ENCODE data around the gene XG. TPM values are rescaled to one million over a fixed set of nuclear protein-coding genes. Genes with fewer than 3 reads are reported as not detected.

The XG gene
- total and polyA plus RNA-seq, 2 of the 4 experiments (the other 2 are of a cell fraction) = under 0.01 TPM; not detected in 1

- ChIA-PET POLR2A (ENCODE audit: unreplicated experiment) (no interaction called here), CTCF (no interaction called here)
- no peak overlapping the region for H3K4ac ChIP-seq (ENCODE audit: low read depth, low read length)
- H3K36me3 ChIP-seq (ENCODE audit: control insufficient read depth, insufficient read depth, low read length) = no peaks in the 10 kb centered on the region
- DNase-seq (no peak), ATAC-seq (ENCODE audit: low read depth) (no peak)
- no peak overlapping the region for H3K56ac ChIP-seq (ENCODE audit: extremely low read depth, insufficient read depth, low read length)
- H3K79me1 ChIP-seq (ENCODE audit: low read depth in 1 of 2, low read length in 2 of 2) = no peaks in the 10 kb centered on the region
- no peaks in the 10 kb centered on the region for H3K9me1 ChIP-seq (ENCODE audit: insufficient read depth, low read length)
- WGBS, 2 experiments (ENCODE audit: extremely low coverage in 2 of 2, insufficient read length in 1 of 2) = no CpG with 5 or more reads among the region's 3 CpGs
- no peak overlapping the region for H2BK5ac ChIP-seq (ENCODE audit: low read depth, low read length, poor library complexity, severe bottlenecking)
- H4K91ac ChIP-seq (ENCODE audit: insufficient read depth, low read depth, low read length) = no peak overlapping the region
- H3K27me3 ChIP-seq (ENCODE audit: control insufficient read depth, insufficient read depth, low read length) = peaks cover 3% of the 10 kb centered on the region; the same call in 1 of the 2 replicates
- no peak overlapping the region for H3K23ac ChIP-seq (ENCODE audit: low read depth, low read length)
- no peak overlapping the region for H2AFZ ChIP-seq (replicated peaks; ENCODE audit: low read length, poor library complexity)
- in situ Hi-C loops (cut with MboI; ENCODE audit: low sequenced_read_pairs) (no loop called here), dilution Hi-C loops (cut with HindIII; ENCODE audit: low sequenced_read_pairs, unreplicated experiment) (no loop called here), intact Hi-C loops (cut with micrococcal nuclease) (loop anchor here (5.0 kb wide), 1 partner anchor 113 kb away; no protein-coding TSS in a partner anchor)
- H3K14ac ChIP-seq (replicated peaks; ENCODE audit: low read depth, low read length) = no peak overlapping the region
- H4K20me1 ChIP-seq (ENCODE audit: insufficient read depth, low read length) = no peaks in the 10 kb centered on the region
- H3K9me3 ChIP-seq (ENCODE audit: control insufficient read depth, insufficient read depth, low read length) = peaks cover 4% of the 10 kb centered on the region; the same call in 1 of the 2 replicates
- H3K27ac ChIP-seq (ENCODE audit: insufficient read depth, low read length) = no peak overlapping the region
- H4K8ac ChIP-seq (ENCODE audit: low read depth in 2 of 2, low read length in 2 of 2) = no peak overlapping the region
- H2BK15ac ChIP-seq (ENCODE audit: low read depth, low read length) = no peak overlapping the region
- BruUV-seq (replicated peaks) = no TSS peak
- no peaks in the 10 kb centered on the region for H3K4me1 ChIP-seq (ENCODE audit: control insufficient read depth, insufficient read depth, low read length)
- H3K9ac ChIP-seq (ENCODE audit: low read depth, low read length) = no peak overlapping the region
- H2BK20ac ChIP-seq (ENCODE audit: low read depth, low read length) = no peak overlapping the region
- no peak for TF ChIP-seq RCOR1 (IDR thresholded peaks at IDR 0.05; ENCODE audit: insufficient replicate concordance, low read length)
- TF ChIP-seq USF2 (IDR thresholded peaks at IDR 0.05; ENCODE audit: low read depth, low read length) = no peak
- TF ChIP-seq CHD1 (IDR thresholded peaks at IDR 0.05; ENCODE audit: low read depth, low read length) = no peak
- TF ChIP-seq CTCF (conservative IDR thresholded peaks at IDR 0.05; ENCODE audit: low read depth, low read length) = no peak
- no peak for TF ChIP-seq POLR2A (IDR thresholded peaks at IDR 0.05; ENCODE audit: low read depth, low read length)
- no peak for TF ChIP-seq ELK1 (IDR thresholded peaks at IDR 0.05; ENCODE audit: borderline replicate concordance, low read depth, low read length)
- no peak for TF ChIP-seq NFE2L2 (IDR thresholded peaks at IDR 0.05; ENCODE audit: low read depth, low read length)
- TF ChIP-seq MXI1 (IDR thresholded peaks at IDR 0.05; ENCODE audit: borderline replicate concordance, low read depth, low read length) = no peak
- no peak for TF ChIP-seq CEBPB (IDR thresholded peaks at IDR 0.05; ENCODE audit: low read depth, low read length)
- no peak for TF ChIP-seq RAD21 (IDR thresholded peaks at IDR 0.05; ENCODE audit: low read length)
- no peak for TF ChIP-seq MAZ (IDR thresholded peaks at IDR 0.05; ENCODE audit: borderline replicate concordance, low read depth, low read length)
- no peak for TF ChIP-seq MAFK (IDR thresholded peaks at IDR 0.05; ENCODE audit: low read depth, low read length)
- TF ChIP-seq RFX5 (IDR thresholded peaks at IDR 0.05; ENCODE audit: low read depth, low read length) = no peak
- no peak for TF ChIP-seq FOS (IDR thresholded peaks at IDR 0.05; ENCODE audit: low read depth, low read length)
- no peak for TF ChIP-seq SMC3 (IDR thresholded peaks at IDR 0.05; ENCODE audit: low read depth, low read length)
- TF ChIP-seq BHLHE40 (IDR thresholded peaks at IDR 0.05; ENCODE audit: low read depth, low read length) = no peak
- no peak overlapping the region for H3K4me3 ChIP-seq (ENCODE audit: insufficient read depth, low read depth, low read length)
- no peak overlapping the region for H2BK120ac ChIP-seq (ENCODE audit: low read depth, low read length)
- no peak overlapping the region for H4K5ac ChIP-seq (ENCODE audit: low read depth, low read length)
- H3K18ac ChIP-seq (ENCODE audit: low read depth, low read length) = no peak overlapping the region
- H2AK5ac ChIP-seq (ENCODE audit: low read depth, low read length) = no peak overlapping the region
- no peak overlapping the region for H3K4me2 ChIP-seq (ENCODE audit: low read depth, low read length)
- no peak overlapping the region for H2AK9ac ChIP-seq (replicated peaks; ENCODE audit: low read depth, low read length, poor library complexity)
Observed at GRCh38 chrX:2774776-2775175, 22.9 kb downstream of the XG start.

All from IMR-90 (cell line).